ENCODE data around the gene CD8B2.
"Not testable (repeated sequence)": the region's sequence is repeated elsewhere in the genome, so short reads cannot be mapped to it uniquely, and the experiment has no call there.

CD8B2 gene

DNA sequence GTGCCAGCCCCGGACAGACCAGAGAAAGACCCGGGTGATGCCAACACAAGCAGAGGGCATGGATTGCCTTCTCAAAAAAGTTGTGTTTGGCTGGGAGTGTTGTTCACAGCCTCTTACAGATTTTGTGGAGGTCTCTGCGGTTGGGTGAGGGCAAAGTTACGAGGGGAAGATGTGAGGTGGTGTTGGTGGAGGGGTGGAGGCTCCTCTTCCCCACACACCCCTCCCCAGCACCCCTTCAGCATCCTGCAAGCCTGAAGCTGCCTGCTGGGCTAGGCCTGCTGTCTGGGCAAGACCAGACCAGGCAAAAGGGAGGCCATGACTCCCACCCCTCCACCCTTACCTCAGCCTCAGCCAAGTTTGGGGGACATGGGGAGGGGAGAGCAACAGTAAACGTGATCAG is 26.2 kb downstream of the CD8B2 start:
- DNase-seq: not testable (repeated sequence)

DNA sequence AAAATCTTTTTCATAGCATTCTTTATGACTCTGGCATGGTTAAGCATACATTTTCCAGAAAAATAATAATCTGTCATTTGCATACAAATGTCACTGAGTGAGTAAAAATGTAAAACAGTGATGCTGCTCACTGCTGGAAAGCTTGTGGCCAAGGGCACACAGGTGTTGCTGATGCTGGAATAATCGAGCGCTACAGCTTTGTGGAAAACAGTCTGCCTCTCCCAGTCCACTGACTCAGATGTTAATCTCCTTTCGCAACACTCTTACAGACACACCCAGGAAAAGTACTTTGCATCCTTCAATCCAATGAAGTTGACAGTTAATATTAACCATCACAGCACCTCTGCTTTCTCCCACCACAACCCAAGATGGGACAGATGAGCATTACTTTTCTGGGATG is 27.7 kb downstream of the CD8B2 start:
- DNase-seq: not testable (repeated sequence)

- DNase-seq: no peak
Observed at GRCh38 chr2:106516436-106516835, 29.3 kb downstream of the CD8B2 start.

DNA sequence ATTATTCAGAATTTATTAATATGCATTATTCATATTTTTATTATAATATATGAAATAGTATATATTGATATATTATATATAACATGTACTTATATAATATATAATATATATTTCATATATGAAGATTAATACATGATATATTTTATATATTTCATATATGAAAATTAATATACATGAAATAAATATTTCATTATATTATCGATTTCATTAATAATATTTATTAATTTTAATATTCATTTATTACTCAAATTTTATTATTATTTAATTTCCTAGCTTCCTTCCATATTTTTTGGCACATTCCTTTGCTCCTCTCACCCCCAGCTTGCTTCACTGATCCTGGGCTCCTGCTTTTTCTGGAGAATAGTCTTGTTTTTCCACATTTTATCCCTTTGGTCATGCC is 29.7 kb downstream of the CD8B2 start:
- DNase-seq: no peak

- no peak for DNase-seq
Observed at GRCh38 chr2:106517329-106517728, 30.2 kb downstream of the CD8B2 start.

- no peak for DNase-seq
Observed at GRCh38 chr2:106519767-106520166, 32.6 kb downstream of the CD8B2 start.

GRCh38 chr2:106521016-106521415 is 33.9 kb downstream of the CD8B2 start:
- DNase-seq: no peak

- no peak for DNase-seq
Observed at GRCh38 chr2:106523976-106524665, 37.0 kb downstream of the CD8B2 start.

- DNase-seq: no peak
Observed at GRCh38 chr2:106530866-106531265, 43.7 kb downstream of the CD8B2 start.

DNA sequence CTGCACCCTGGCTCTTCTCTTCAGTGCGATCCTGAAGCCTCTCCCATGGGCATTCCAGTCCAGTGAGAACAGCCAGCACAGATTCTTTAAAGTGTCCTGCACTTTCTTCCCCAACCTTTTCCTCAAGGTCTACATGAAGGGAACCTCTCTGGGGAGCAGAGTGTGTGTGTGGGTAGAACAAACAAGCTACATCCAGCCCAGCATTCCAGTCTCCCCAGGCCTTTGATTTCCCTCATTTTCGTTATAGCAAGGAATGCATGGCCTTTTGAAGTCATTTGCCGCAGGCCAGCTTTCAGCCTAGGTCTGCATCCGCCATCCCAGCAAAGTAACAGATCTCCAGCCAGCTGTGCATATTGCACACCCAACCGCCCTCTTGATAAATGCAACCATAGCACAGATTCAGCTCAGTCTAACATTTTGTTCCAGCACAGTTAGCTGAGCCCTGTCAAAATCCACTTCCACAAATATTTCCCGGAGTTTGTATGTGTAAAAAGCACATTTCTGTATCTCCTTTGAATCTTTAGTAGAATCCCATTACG is 44.6 kb downstream of the CD8B2 start:
- no peak for DNase-seq

DNA sequence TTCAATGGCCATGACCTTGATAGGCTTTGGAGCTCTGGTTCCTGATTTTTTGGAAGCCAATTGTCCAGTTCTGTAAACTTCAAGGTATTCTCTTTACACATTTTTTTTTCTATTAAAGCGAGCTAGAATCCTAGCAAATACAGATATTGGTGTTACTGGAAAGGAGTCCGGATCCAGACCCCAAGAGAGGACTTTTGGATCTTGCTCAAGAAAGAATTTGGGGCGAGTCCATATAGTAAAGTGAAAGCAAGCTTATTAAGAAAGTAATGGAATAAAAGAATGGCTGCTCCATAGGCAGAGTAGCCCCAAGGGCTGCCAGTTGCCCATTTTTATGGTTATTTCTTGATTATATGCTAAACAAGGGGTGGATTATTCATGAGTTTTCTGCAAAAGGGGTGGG is 45.1 kb downstream of the CD8B2 start:
- DNase-seq: no peak

- DNase-seq: no peak
Observed at GRCh38 chr2:106534471-106534870, 47.3 kb downstream of the CD8B2 start.

GRCh38 chr2:106536490-106536889 is 49.3 kb downstream of the CD8B2 start:
- DNase-seq: no peak

- no peak for DNase-seq
Observed at GRCh38 chr2:106537047-106537446, 49.9 kb downstream of the CD8B2 start.

DNA sequence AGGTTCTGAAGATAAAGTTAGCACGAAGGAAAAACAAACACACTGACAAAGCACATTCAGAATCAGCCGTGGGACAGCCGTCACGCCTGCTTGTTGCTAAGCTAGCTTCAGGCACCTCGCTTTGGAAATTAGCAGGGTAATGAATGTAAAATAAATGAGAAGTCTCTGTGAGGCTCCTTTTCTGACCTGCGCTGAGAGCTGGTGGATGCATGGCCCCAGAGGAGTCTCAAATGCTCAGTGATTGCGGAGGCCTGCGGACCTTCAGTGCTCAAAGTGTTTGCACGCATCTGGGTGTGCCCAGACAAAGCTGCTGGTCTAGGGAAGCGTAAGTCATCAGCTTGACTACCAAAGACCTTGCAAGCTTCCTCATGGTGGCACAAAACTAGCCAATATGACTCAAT is 50.6 kb downstream of the CD8B2 start:
- DNase-seq: no peak

- no peak for DNase-seq
Observed at GRCh38 chr2:106540886-106541285, 53.7 kb downstream of the CD8B2 start.

DNA sequence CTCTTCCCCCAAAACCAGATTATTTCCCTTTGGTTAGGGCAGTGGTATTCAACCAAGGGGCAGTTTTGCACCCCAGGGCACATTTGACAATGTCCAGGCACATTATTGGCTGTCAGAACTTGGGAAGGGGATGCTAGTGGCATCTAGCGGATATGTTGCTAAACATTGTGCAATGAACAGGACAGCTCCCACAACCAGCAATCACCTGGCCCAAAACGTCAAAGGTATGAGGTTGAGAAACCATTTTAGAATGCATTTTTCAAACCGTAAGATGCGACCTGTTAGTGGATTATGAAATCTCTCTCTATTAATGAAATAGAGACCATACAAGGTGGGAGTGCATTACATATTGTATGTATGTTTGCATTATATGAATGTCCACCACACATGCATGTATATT is 54.2 kb downstream of the CD8B2 start:
- DNase-seq: no peak

GRCh38 chr2:106542746-106543359 is 55.7 kb downstream of the CD8B2 start:
- DNase-seq: peak in 1 of 2 experiments; percentile 5

DNA sequence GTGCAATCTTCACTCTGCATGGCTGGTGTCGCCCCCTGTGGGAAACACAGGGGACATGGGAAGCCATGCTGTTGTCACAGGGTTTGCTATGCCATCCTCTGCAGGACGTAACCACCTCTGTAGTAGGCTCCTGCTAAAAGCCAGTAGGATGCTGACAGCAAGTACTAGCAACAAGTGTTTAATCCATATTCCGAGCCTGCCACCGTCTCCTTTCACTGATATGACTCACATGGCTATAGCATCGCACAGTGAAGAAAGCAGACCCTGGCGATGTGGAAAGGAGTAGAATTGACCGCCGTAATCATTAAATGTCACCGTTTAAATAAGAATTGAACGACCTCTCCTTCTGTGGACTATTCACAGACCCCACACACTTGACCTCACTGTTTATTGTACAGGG is 57.8 kb downstream of the CD8B2 start:
- DNase-seq: no peak

- no peak for DNase-seq
Observed at GRCh38 chr2:106546391-106546990, 59.3 kb downstream of the CD8B2 start.

GRCh38 chr2:106547164-106547903 is 60.2 kb downstream of the CD8B2 start:
- no peak for DNase-seq

- DNase-seq: no peak
Observed at GRCh38 chr2:106551417-106552130, 64.4 kb downstream of the CD8B2 start.

DNA sequence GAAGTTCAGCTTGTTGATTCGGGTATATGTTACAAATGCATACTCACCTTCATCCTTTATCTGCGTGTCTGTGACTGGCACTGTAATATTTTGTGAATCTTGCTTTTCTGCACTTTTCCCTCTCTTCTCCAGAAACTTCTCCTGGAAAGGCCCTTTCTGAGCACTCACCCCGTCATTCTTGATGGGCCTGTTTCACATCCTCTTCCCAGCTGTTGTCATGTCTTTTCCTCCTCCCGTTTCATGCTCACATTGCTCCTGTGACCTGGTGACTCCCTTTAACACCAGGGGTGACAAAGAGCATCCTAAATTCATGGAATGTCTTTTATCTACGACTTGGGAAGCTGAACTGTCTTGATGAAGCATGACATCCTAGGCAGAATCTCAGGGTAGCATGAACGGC is 65.8 kb downstream of the CD8B2 start:
- DNase-seq: no peak
